ENCODE data around the gene GPRASP1.

- no peak for TF ChIP-seq CTCF (IDR thresholded peaks at IDR 0.05)
- no peak for TF ChIP-seq POLR2A (IDR thresholded peaks at IDR 0.05)
- no peak for TF ChIP-seq POLR2AphosphoS5 (IDR thresholded peaks at IDR 0.05)
These were observed 47.0 kb upstream of the GPRASP1 start for GRCh38 chrX:102604327-102604726.

All from gastroesophageal sphincter (tissue), 3 donors.